GM19452 (cell line): ENCODE data around the gene PANK3.
"Not testable (repeated sequence)": the region's sequence is repeated elsewhere in the genome, so short reads cannot be mapped to it uniquely, and the experiment has no call there.

Experiments
- ATAC-seq: cut with Tn5 transposase; IDR thresholded peaks from one replicate; pipeline ENCODE4 v1.9.1; 2021; ENCODE audit not compliant: unreplicated experiment

The PANK3 gene

DNA sequence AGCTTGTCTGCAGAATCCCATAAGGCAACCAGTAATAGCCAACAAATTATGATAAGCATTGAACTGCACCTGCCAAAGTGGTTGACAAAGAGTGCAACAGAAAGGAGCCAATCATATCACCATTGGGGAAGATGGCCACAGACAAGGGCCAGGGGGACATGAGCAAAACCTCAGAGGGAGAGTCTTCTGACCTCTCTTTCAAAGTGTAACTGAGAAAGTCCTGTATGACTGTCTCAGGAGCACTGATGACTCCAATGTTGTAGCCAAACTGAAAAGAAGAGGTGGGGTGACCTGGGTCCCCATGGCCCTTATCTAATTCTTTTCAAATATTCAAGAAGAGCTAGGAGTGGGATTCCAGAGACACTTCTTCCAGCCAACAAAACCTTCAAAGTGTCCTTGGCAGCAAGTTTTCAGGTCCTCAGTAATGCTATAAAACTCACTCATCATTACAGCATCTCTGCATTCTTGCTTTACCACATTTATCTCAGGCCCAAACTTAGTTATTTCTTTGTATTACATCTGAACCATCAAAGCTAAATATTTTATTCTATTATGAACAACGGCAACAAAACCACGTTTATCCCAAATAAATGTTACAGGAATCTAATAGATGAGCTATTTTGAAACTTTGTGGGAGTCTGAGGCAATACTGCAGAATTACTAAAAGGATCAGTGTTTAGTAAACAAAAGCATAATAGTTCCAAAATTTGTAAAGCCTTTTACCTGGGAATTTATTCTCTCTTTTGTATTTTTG, 25.6 kb downstream of the PANK3 start:
- ATAC-seq: no peak

DNA sequence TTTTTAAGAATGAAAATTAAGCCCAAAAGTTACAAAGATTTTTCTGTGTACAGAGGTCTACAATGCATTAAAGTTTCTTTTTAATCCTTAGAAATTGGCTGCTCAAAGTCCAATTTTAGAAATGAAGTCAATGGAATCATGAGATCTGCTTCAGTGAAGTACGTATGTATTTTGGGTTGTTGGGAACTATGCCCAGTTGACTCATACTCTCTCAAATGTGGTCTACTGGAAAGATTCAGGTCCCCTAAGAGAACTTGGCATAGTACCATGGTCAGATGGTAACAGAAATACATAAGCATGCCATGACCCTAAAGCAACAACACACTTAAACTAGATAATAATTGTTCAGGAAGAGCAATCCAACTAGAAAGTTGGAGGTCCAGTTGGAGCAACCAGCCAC, 27.0 kb downstream of the PANK3 start:
- ATAC-seq: no peak

DNA sequence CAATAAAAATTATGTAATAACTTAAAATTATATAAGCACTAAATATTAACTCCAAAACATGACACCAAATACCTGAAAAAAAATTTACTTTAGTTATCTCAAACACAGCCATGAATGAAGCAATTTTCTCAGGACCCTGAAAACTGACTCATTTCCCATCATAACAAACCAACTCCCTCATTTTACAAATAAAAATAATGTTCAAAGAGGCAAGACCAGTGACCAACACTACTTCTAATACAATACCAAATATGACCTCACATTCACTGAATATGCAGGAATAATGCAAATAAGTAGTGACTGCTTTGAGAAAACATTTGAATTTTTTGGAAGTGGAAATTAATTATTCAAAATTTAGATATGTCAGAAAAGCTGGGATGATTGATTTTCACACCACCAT, 28.5 kb downstream of the PANK3 start:
- no peak for ATAC-seq

DNA sequence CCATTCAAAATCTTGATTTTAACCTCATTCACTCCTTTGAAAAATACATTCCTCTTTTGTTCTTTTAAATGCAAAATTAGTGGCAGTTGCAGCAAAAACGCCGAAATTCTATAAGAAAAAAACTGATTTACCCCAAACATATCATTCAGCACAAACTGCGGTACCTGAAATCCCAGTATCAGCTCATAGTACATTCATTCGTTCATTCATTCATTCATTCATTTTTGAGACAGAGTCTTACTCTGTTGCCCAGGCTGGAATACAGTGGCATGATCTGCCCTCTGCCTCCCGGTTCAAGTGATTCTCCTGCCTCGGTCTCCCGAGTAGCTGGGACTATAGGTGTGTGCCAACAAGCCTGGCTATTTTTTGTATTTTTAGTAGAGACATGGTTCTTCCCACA, 29.6 kb downstream of the PANK3 start:
- ATAC-seq: no peak

DNA sequence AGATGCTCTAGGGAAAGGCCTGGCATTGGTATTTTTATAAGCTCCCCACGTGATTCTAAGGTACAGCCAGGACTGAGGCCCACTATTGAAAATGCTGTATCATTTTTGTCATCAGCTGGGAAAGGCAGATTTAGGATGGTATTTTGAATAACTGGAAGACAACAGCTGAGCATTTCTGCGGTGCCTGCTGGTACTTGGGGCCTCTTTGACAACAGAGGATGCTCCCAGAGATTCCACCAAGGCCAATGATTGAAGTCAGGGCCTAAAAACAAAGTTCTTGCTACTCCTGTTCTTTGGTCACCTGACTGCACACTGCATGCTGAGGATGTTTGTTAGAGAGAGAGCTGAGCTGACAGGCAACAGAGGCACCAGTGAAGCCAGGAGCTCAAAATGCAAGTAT, 42.0 kb downstream of the PANK3 start:
- no peak for ATAC-seq

DNA sequence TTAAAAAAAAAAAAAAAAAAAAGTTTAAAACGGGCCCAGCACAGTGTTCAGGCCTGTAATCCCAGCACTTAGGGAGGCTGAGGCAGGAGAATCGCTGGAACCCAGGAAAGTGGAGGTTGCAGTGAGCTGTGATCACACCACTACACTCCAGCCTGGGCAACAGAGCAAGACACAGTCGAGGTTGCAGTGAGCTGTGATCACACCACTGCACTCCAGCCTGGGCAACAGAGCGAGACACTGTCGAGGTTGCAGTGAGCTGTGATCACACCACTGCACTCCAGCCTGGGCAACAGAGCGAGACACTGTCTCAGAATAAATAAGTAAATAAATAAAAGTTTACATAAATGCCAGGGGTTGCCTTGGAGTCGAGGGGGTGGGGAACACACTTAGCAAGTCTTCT, 44.8 kb downstream of the PANK3 start:
- not testable (repeated sequence) for ATAC-seq

DNA sequence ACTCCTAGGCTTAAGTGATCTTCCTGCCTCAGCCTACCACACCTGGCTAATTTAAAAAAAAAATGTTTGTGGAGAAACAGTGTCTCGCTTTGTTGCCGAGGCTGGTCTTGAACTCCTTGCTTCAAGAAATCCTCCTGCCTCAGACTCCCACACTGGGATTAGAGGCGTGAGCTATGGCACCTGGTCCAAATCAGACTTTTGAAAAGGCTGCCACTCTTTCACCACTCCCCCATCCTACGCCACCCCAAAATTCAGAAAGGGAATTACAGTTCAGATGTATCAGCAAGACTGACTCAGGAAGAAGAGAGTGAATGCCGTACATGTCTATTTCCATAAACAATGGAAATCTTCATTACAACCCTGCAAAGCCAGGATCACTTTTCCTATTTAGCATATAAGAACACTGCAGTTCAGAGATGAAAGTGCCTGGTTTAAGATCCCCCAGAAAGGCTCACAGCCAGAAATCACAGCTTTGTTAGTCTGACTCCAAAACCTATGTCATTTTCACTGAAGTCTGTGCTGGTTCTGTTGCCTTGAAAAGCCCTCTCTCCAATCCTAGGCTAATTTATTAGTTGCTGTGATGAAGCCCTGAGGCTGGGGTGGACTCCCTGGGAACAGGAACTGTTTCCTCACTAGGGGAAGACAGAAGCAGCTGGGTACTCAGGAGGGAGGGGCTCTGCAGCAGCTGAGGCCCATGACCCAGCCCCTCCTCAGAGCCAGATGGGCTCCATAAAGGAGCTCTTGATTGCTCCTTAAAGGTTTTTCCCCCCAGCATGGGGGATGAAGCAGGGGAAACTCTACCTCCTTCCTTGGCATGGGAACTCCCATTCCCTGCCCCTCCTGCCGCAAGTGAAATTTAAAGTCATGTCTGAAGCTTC, 46.9 kb downstream of the PANK3 start:
- ATAC-seq: no peak

DNA sequence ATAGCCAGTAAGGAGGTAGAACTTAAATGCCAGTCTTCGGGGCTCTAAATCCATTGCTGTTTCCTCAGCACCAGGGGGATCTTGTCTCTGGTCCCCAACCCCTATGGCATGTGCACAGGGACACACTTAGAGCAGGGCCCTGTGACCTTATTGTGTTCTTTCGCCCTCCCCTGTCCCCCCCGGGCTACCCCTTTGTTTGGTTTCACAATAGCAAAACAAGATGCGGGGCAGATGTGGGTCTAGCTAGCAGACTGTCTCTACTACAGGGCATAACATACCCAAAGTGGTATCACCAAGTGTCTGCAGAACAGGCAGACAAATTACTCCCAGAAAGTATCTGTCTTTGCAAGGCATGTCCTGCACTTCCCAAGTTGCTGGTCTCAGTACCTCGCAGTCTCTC, 48.0 kb downstream of the PANK3 start:
- no peak for ATAC-seq

DNA sequence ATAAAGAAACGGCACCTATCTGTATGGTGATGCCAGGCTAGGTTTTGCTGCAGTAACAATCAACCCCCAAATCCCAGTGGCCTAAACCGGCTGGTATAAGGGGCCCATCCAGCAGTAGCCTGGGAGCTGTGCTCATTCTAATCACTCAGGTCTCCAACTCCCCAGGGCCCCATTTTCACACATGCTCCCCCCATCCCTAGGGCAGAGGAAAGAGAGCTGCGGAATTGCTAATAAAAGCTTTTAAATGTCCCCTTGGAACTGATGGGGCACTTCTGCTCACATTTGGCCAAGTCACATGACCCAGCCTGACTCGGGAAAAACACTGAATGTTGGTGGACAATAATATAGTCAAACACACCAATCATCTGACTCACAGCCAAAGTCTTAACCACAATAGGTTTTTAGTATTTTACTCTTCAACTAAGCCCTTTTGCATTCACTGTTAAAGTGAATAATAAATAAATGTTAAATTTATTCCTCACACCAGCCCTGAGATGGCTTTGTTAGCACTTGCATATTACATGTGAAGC, 48.5 kb downstream of the PANK3 start:
- ATAC-seq: no peak

DNA sequence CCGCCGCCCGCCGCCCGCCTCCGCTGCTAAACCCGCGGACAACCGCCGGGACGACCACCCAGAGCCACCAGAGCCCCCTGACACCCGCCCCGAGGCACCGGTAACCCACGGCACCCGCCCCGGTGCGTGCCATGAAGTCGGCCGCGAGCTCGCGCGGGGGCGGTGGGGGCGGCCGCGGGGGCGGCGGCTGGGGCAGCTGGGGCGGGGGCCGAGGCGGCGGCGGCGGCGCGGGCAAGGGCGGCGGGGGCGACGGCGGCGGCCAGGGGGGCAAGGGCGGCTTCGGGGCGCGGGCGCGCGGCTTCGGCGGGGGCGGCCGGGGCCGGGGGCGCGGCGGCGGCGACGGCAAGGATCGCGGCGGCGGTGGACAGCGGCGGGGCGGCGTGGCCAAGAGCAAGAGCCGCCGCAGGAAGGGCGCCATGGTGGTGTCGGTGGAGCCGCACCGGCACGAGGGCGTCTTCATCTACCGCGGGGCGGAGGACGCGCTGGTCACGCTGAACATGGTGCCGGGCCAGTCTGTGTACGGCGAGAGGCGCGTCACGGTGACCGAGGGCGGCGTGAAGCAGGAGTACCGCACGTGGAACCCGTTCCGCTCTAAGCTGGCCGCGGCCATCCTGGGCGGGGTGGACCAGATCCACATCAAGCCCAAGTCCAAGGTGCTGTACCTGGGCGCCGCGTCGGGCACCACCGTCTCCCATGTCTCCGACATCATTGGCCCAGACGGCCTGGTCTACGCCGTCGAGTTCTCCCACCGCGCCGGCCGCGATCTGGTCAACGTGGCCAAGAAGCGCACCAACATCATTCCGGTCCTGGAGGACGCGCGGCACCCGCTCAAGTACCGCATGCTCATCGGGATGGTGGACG, 49.6 kb downstream of the PANK3 start:
- ATAC-seq: no peak

DNA sequence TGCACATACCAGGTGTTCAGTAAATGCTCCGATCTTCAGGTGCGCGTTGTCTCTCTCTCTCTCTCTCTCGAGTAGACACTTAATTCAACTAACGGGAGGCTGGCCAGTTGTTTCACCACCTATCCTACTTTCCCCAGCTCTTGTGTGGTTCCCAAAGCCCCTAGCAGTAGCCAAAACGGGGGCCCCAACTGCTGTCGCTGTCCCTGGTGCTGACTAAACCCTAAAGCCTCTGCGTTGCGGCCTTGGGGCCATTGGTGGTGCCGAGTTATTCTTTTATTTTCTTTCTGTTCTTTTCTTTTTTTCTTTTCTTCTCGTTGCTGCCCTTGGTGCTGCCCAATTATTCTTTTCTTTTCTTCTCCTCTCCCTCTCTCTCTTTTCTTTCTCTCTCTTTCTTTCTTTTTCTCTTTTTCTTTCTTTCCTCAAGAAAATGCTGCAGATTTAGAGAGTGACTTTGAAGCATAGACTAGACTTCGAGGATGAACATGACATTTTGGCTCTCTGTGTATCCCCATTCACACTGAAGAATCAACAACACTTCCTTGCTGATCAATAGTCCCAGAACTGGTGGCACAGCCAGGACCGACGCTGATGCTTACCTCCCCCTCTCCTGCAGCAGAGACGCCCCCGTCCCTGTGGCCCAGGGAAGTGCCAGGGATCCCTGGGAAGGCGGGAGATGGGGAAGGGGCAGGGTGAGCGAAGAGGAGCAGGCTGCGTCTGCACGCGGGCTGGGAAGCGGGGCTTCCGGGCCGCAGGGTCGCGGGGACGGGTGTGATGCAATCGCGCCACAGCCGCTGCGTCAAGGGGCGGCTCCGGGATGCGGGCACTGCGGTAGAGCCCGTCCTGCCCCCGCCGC, 50.4 kb downstream of the PANK3 start, which contains the start of gene FBLL1:
Gene FBLL1, plus strand, starts transcription at position 785 of the 853 bp plus-strand sequence. CDS start 200 bp downstream, outside the sequence.
- ATAC-seq: no peak

DNA sequence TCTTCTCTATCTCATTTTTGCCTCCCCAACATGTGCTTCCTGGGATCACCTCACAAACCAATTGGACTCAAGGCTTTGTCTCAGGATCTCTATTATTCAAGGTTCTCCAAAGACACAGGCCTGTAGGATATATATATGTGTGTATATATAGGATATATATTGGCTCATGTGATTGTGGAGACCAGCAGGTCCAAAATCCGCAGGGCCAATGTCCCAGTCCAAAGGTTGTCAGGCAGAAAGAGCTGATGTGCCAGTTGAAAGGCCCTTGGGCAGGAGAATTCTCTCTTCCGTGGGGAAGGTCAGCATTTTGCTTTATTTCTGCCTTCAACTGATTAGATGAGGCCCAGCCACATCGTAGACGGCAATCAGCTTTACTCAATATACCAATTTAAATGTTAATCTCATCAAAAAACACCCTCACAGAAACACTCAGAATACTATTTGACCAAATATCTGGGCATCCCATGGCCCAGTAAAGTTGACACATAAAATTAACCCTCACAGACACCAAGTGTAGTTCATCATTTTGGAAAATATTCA, 51.3 kb downstream of the PANK3 start:
- no peak for ATAC-seq

DNA sequence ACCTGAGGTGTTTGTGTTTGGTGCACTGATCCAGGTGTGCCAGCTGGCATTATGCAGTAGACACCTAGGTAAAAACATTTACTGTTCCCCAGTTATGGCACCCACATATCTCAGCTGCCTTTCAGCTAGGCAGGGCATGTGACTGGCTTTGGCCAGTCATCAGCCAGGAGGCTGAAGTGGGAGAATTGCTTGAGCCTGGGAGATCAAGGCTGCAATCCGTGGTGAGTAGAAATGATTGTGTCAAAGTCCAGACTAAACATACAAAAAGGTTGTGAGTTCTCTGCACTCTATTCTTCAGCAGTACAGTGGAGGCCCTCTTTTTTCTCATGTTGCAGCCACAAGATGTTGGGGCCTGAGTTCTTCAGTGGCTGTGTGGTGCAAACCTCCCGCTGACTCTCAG, 53.3 kb downstream of the PANK3 start:
- no peak for ATAC-seq

DNA sequence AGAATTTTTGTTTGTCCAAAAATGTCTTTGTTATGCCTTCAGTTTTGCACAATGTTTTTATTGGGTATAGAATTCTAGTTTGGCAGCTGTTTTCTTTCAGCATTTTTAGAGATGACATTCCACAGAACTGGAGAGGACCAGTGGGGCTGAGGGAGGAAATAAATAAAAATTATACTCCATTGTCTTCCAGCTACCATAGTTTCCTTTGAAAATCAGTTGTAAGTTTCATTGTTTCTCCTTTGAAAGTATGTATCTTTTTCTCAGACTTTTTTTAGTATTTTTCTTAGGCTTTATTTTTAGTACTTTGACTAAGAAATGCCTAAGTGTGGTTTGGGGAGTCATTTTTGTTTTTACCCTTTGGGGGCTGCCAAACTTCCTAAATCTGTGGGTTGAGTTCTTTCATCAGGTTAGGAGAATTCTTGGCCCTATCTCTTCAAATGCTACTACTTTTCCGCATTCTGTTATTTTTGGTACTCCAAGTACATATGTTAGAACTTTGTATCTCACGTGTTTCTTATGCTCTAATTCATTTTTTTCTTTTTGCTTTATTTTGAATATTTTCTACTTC, 65.2 kb downstream of the PANK3 start:
- ATAC-seq: no peak

DNA sequence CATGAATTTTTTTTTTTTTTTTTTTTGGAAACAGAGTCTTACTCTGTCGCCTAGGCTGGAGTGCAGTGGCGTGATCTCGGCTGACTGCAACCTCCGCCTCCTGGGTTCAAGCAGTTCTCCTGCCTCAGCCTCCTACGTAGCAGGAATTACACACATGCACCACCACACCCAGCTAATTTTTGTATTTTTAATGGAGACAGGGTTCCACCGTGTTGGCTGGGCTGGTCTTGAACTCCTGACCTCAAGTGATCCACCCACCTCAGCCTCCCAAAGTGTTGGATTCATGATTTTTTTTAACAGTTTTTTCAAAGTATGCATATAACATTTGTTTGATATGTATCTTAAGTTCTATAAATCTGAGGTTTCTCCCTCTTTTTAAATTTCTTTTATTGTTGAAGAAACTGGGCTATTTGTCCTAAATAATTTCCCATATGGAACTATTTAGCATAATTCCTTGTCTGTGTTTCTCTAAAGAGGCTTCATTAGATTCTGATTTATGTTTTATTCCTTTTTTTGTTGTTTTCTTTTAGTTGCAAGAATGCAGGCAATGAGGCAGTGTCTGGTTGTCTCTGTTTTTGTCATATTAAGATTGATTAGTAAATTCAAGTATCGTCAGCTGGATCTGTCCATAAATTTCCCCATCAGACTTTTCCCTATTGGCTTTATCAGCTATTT, 76.5 kb downstream of the PANK3 start:
- ATAC-seq: no peak
